ENCODE measurements around the gene PROZ.

PROZ gene

GRCh38 chr13:113137691-113138298, 20.7 kb upstream of the PROZ start:
- no peaks in the 10 kb centered on the region for H3K36me3 ChIP-seq (ENCODE audit: insufficient read depth)
- H3K4me3 ChIP-seq (IDR thresholded peaks at IDR 0.05; ENCODE audit: insufficient read depth, low read depth, low read length) = no peak overlapping the region
- H3K27me3 ChIP-seq (ENCODE audit: insufficient read depth, low read depth) = no peaks in the 10 kb centered on the region
- no peak overlapping the region for H3K4me2 ChIP-seq
- H3K79me2 ChIP-seq (ENCODE audit: insufficient read depth, low read depth) = no peaks in the 10 kb centered on the region
- H4K20me1 ChIP-seq (ENCODE audit: insufficient read depth) = no peaks in the 10 kb centered on the region
- H3K4me1 ChIP-seq (ENCODE audit: low read depth, poor library complexity, severe bottlenecking) = no peaks in the 10 kb centered on the region
- no peak overlapping the region for H2AFZ ChIP-seq (ENCODE audit: low read depth)
- no peak overlapping the region for H3K27ac ChIP-seq
- no peak for TF ChIP-seq CTCF (conservative IDR thresholded peaks at IDR 0.05; ENCODE audit: low read depth, low read length)
- H3K9ac ChIP-seq = no peak overlapping the region

- Histone ChIP-seq H3K27ac (no peak overlapping the region), H3K27me3 (ENCODE audit: insufficient read depth, low read depth) (no peaks in the 10 kb centered on the region), H3K36me3 (ENCODE audit: insufficient read depth) (no peaks in the 10 kb centered on the region), H4K20me1 (ENCODE audit: insufficient read depth) (no peaks in the 10 kb centered on the region), H3K9ac (no peak overlapping the region), H3K79me2 (ENCODE audit: insufficient read depth, low read depth) (no peaks in the 10 kb centered on the region), H2AFZ (ENCODE audit: low read depth) (no peak overlapping the region), H3K4me3 (IDR thresholded peaks at IDR 0.05; ENCODE audit: insufficient read depth, low read depth, low read length) (no peak overlapping the region), H3K4me2 (no peak overlapping the region), H3K4me1 (ENCODE audit: low read depth, poor library complexity, severe bottlenecking) (no peaks in the 10 kb centered on the region)
- no peak for TF ChIP-seq CTCF (conservative IDR thresholded peaks at IDR 0.05; ENCODE audit: low read depth, low read length)
Observed at GRCh38 chr13:113138792-113139551, 19.5 kb upstream of the PROZ start.

- Histone ChIP-seq H3K79me2 (ENCODE audit: insufficient read depth, low read depth) (no peaks in the 10 kb centered on the region), H3K4me1 (ENCODE audit: low read depth, poor library complexity, severe bottlenecking) (no peaks in the 10 kb centered on the region), H2AFZ (ENCODE audit: low read depth) (no peak overlapping the region), H4K20me1 (ENCODE audit: insufficient read depth) (no peaks in the 10 kb centered on the region), H3K9ac (no peak overlapping the region), H3K27me3 (ENCODE audit: insufficient read depth, low read depth) (no peaks in the 10 kb centered on the region), H3K4me3 (IDR thresholded peaks at IDR 0.05; ENCODE audit: insufficient read depth, low read depth, low read length) (no peak overlapping the region), H3K27ac (no peak overlapping the region), H3K36me3 (ENCODE audit: insufficient read depth) (no peaks in the 10 kb centered on the region), H3K4me2 (no peak overlapping the region)
- TF ChIP-seq CTCF (conservative IDR thresholded peaks at IDR 0.05; ENCODE audit: low read depth, low read length) = no peak
Observed at GRCh38 chr13:113139577-113139976, 18.9 kb upstream of the PROZ start.

GRCh38 chr13:113140677-113141600, 17.5 kb upstream of the PROZ start:
- H4K20me1 ChIP-seq (ENCODE audit: insufficient read depth) = no peaks in the 10 kb centered on the region
- no peaks in the 10 kb centered on the region for H3K27me3 ChIP-seq (ENCODE audit: insufficient read depth, low read depth)
- H3K27ac ChIP-seq = no peak overlapping the region

More at GRCh38 chr13:113140677-113141600, 17.5 kb upstream of the PROZ start:
- Histone ChIP-seq H3K9ac (no peak overlapping the region), H3K36me3 (ENCODE audit: insufficient read depth) (no peaks in the 10 kb centered on the region), H3K4me3 (IDR thresholded peaks at IDR 0.05; ENCODE audit: insufficient read depth, low read depth, low read length) (no peak overlapping the region), H3K4me1 (ENCODE audit: low read depth, poor library complexity, severe bottlenecking) (no peaks in the 10 kb centered on the region), H3K4me2 (no peak overlapping the region), H3K79me2 (ENCODE audit: insufficient read depth, low read depth) (no peaks in the 10 kb centered on the region), H2AFZ (ENCODE audit: low read depth) (no peak overlapping the region)
- TF ChIP-seq CTCF (conservative IDR thresholded peaks at IDR 0.05; ENCODE audit: low read depth, low read length) = no peak
